ENCODE data around the gene FAM170B. TPM values are rescaled to one million over a fixed set of nuclear protein-coding genes. Genes with fewer than 3 reads are reported as not detected.
A peak's percentile ranks its signal among the peaks of the same experiment; 100 is the strongest.

The FAM170B gene
- total and polyA plus RNA-seq, 9 of the 15 experiments (the other 6 are each of a cell fraction or from before 2014, with no cell fraction given): 0.11 to 0.21 TPM; not detected in 7

- no peaks in the 10 kb centered on the region for H4K20me1 ChIP-seq (replicated peaks; ENCODE audit: control insufficient read depth, insufficient read depth, low read length)
- FAIRE-seq (no peak), DNase-seq (ENCODE audit: extremely low read depth in 1 of 4, low spot score in 3 of 4) (no peak), ATAC-seq (no peak)
- peak overlapping the region in 1 of 2 experiments; percentile 66; a peak in 1 of 4 replicates for H3K9ac ChIP-seq (ENCODE audit: insufficient read depth in 1 of 2, low read depth in 2 of 2, low read length in 2 of 2)
- peaks cover 33% of the 10 kb centered on the region; the same call in 2 of the 3 replicates for H3K36me3 ChIP-seq (ENCODE audit: control insufficient read depth, insufficient read depth, low read length)
- POLR2A ChIA-PET: interaction anchor here (4.1 kb wide), 1 partner anchor 10 kb away, joined by 30 read pairs; no protein-coding TSS in a partner anchor
- no peak overlapping the region for H2AFZ ChIP-seq (ENCODE audit: low read depth, low read length)
- H3K27ac ChIP-seq (ENCODE audit: extremely low read depth, low read depth, low read length): no peak overlapping the region
- 80% methylated on average over 7 of the region's 7 CpGs for WGBS (ENCODE audit: insufficient coverage, low coverage, missing lambda C conversion rate)
- no peaks in the 10 kb centered on the region for H3K27me3 ChIP-seq (ENCODE audit: control insufficient read depth in 2 of 2, insufficient read depth in 2 of 2, low read length in 2 of 2)
- intact Hi-C loops (cut with micrococcal nuclease) (loop anchor here (5.0 kb wide), 1 partner anchor 106 kb away; no protein-coding TSS in a partner anchor), in situ Hi-C loops (cut with MboI) (no loop called here)
- CTCF ChIA-PET (ENCODE audit: low intra/inter-chr PET ratio): no interaction called here
- H3K4me3 ChIP-seq: no peak overlapping the region
- H3K4me1 ChIP-seq (replicated peaks in 1 of 2; ENCODE audit: control insufficient read depth in 2 of 2, insufficient read depth in 2 of 2, low read length in 2 of 2): peaks cover 82 to 96% of the 10 kb centered on the region in 2 experiments
- peaks cover 16% of the 10 kb centered on the region for H3K9me1 ChIP-seq (ENCODE audit: control insufficient read depth, insufficient read depth, low read length)
- BruUV-seq (replicated peaks): no TSS peak
- no peak overlapping the region for H3K4me2 ChIP-seq (ENCODE audit: insufficient read depth, low read length)
- H3K9me3 ChIP-seq (replicated peaks; ENCODE audit: control insufficient read depth, insufficient read depth, low read depth, low read length): no peaks in the 10 kb centered on the region
- no peak for TF ChIP-seq CUX1 (CRISPR knock-in tag; IDR thresholded peaks at IDR 0.05)
- no peak for TF ChIP-seq MYC (IDR thresholded peaks at IDR 0.05; ENCODE audit: low read depth, low read length)
- no peak for TF ChIP-seq MYC (CRISPR knock-in tag; IDR thresholded peaks at IDR 0.05; ENCODE audit: borderline replicate concordance, low read depth)
- peak; percentile 77 for TF ChIP-seq WHSC1 (IDR thresholded peaks at IDR 0.05; ENCODE audit: low read length)
- TF ChIP-seq ZNF3 (CRISPR knock-in tag; IDR thresholded peaks at IDR 0.05): no peak
- peaks cover 69% of the 10 kb centered on the region for H3K79me2 ChIP-seq (ENCODE audit: control insufficient read depth, insufficient read depth, low read length)
Measured at GRCh38 chr10:49171326-49172060, 37.7 kb upstream of the FAM170B start.

All from K562 (cell line).